Esophagus muscularis mucosa (tissue), 3 donors: ENCODE measurements around the gene PLXDC2.

ENCODE experiments used
- POLR2A ChIP-seq: fragments of 450-650 bp; IDR thresholded peaks from one replicate; pipeline ENCODE4 v1.6.1; 2017; ENCODE audit warnings: antibody characterized with exemption, moderate library complexity, mild to moderate bottlenecking, low read depth
- TF ChIP-seq, protein P1 (sequence below), 3 experiments: fragments of 200-600 bp in 2 of 3; fragments of 450-650 bp in 1 of 3; sonication (generic) in 2 of 3; IDR thresholded peaks; one replicate each; pipeline ENCODE4 v1.5.1; 2017 to 2019; ENCODE audit warnings: antibody characterized with exemption in 3 of 3, mild to moderate bottlenecking in 2 of 3, moderate library complexity in 1 of 3

DNA sequence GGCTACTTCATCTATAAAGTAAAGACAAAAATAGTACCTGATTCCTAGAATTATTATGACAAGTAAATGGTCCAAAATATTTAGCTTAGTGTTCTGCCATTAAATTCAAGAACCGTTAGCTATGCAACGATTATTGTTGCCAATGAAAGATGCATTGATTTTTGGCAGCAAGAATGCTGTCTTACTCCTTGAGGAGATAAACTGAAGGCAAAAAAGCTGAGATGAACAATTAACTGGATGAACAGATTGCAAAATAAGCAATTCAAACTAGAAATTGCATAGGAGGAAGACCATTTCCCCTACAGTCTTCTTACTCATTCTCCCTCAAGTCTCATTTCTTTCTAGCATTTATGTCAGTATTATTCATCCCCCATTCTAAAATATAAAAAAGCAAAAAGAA, 484.5 kb downstream of the PLXDC2 start:
- TF ChIP-seq, protein P1, sequence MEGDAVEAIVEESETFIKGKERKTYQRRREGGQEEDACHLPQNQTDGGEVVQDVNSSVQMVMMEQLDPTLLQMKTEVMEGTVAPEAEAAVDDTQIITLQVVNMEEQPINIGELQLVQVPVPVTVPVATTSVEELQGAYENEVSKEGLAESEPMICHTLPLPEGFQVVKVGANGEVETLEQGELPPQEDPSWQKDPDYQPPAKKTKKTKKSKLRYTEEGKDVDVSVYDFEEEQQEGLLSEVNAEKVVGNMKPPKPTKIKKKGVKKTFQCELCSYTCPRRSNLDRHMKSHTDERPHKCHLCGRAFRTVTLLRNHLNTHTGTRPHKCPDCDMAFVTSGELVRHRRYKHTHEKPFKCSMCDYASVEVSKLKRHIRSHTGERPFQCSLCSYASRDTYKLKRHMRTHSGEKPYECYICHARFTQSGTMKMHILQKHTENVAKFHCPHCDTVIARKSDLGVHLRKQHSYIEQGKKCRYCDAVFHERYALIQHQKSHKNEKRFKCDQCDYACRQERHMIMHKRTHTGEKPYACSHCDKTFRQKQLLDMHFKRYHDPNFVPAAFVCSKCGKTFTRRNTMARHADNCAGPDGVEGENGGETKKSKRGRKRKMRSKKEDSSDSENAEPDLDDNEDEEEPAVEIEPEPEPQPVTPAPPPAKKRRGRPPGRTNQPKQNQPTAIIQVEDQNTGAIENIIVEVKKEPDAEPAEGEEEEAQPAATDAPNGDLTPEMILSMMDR (IDR thresholded peaks at IDR 0.05), result no peak
- TF ChIP-seq POLR2A, result no peak
